MCF 10A (cell line): Measurements from ENCODE around the gene MGAT2. TPM values are rescaled to one million over a fixed set of nuclear protein-coding genes. Genes with fewer than 3 reads are reported as not detected.
A peak's percentile ranks its signal among the peaks of the same experiment; 100 is the strongest.

Source experiments
- BruUV-seq: library from RNA; stranded (reverse); fragments of 400-500 nt; replicated peaks from 2 replicates; lab custom pipeline; 2021; lab: Mats Ljungman, UMichigan
- CTCF ChIA-PET: fragments of 300-600 bp; sonication (Branson Sonifier 250); formaldehyde crosslinking; extraction: SDS; loops from one replicate; lab custom pipeline; 2021; ENCODE audit warnings: antibody characterized with exemption, inconsistent platforms; lab: Yijun Ruan, JAX
- POLR2A ChIA-PET: fragments of 300-600, 350-650 bp; sonication (Branson Sonifier 250); formaldehyde crosslinking; extraction: SDS; loops from one replicate; lab custom pipeline; 2020; ENCODE audit warnings: antibody characterized with exemption, inconsistent platforms; lab: Yijun Ruan, JAX
- DNase-seq: peaks from one replicate; pipeline ENCODE4 v3.0.0-alpha.2; 2018; ENCODE audit not compliant: unreplicated experiment
- H3K27ac Mint-ChIP-seq: one replicate; pipeline ENCODE4 v1.8.0; 2022; ENCODE audit warnings: mild to moderate bottlenecking, low read depth, mixed read lengths; ENCODE audit not compliant: unreplicated experiment
- H3K27me3 Mint-ChIP-seq: one replicate; pipeline ENCODE4 v1.8.0; 2022; ENCODE audit warnings: mixed read lengths; ENCODE audit not compliant: insufficient read depth, unreplicated experiment
- H3K36me3 Mint-ChIP-seq: one replicate; pipeline ENCODE4 v1.8.0; 2022; ENCODE audit warnings: mild to moderate bottlenecking, moderate library complexity, mixed read lengths; ENCODE audit not compliant: insufficient read depth, unreplicated experiment
- H3K4me1 Mint-ChIP-seq: one replicate; pipeline ENCODE4 v1.8.0; 2022; ENCODE audit warnings: mixed read lengths; ENCODE audit not compliant: insufficient read depth, unreplicated experiment
- H3K4me3 Mint-ChIP-seq: one replicate; pipeline ENCODE4 v1.8.0; 2022; ENCODE audit warnings: mild to moderate bottlenecking, moderate library complexity, mixed read lengths; ENCODE audit not compliant: unreplicated experiment
- H3K9me3 Mint-ChIP-seq: one replicate; pipeline ENCODE4 v1.8.0; 2022; ENCODE audit warnings: mixed read lengths; ENCODE audit not compliant: unreplicated experiment
- CTCF ChIP-seq: fragments of 200-600 bp; IDR thresholded peaks from one replicate; pipeline ENCODE4 v1.8.0; 2022; ENCODE audit warnings: antibody characterized with exemption, mild to moderate bottlenecking; ENCODE audit not compliant: unreplicated experiment
- intact Hi-C: fragments of 100-400 bp; cut with micrococcal nuclease; formaldehyde crosslinking; loops from 2 replicates; pipeline ENCODE4 v1.14.1; 2022
- total RNA-seq: library from RNA; stranded (reverse); gene quantifications from 2 replicates; pipeline ENCODE4 v1.2.3, GENCODE V29; 2022

Gene MGAT2
- total RNA-seq, 1 experiment from 2014 or later = 43.8 TPM

- POLR2A ChIA-PET = interaction anchor here (0.6 to 8.1 kb wide), 10 partner anchors 9 to 689 kb away, joined by 3 to 280 read pairs (median 6); partner anchors contain the start of genes DNAAF2, KLHDC2, LRR1 and RPS29
- H3K4me3 Mint-ChIP-seq = peak overlapping the region; percentile 48
- peak; percentile 62 for DNase-seq
- H3K27ac Mint-ChIP-seq = peak overlapping the region; percentile 67
- no peak for TF ChIP-seq CTCF
- intact Hi-C loops = loop anchor here (1.0 to 5.0 kb wide), 2 partner anchors 9 to 162 kb away; no protein-coding TSS in a partner anchor
- CTCF ChIA-PET = interaction anchor here (0.6 to 0.9 kb wide), 4 partner anchors 8 to 237 kb away, joined by 3 to 5 read pairs (median 4); no protein-coding TSS in a partner anchor
- H3K27me3 Mint-ChIP-seq = no peaks in the 10 kb centered on the region
- BruUV-seq = no TSS peak
- H3K36me3 Mint-ChIP-seq = peaks cover 63% of the 10 kb centered on the region
- H3K9me3 Mint-ChIP-seq = no peaks in the 10 kb centered on the region
- H3K4me1 Mint-ChIP-seq = peaks cover 9% of the 10 kb centered on the region
These were observed 3.6 kb downstream of the MGAT2 start for GRCh38 chr14:49623941-49624839.

DNA sequence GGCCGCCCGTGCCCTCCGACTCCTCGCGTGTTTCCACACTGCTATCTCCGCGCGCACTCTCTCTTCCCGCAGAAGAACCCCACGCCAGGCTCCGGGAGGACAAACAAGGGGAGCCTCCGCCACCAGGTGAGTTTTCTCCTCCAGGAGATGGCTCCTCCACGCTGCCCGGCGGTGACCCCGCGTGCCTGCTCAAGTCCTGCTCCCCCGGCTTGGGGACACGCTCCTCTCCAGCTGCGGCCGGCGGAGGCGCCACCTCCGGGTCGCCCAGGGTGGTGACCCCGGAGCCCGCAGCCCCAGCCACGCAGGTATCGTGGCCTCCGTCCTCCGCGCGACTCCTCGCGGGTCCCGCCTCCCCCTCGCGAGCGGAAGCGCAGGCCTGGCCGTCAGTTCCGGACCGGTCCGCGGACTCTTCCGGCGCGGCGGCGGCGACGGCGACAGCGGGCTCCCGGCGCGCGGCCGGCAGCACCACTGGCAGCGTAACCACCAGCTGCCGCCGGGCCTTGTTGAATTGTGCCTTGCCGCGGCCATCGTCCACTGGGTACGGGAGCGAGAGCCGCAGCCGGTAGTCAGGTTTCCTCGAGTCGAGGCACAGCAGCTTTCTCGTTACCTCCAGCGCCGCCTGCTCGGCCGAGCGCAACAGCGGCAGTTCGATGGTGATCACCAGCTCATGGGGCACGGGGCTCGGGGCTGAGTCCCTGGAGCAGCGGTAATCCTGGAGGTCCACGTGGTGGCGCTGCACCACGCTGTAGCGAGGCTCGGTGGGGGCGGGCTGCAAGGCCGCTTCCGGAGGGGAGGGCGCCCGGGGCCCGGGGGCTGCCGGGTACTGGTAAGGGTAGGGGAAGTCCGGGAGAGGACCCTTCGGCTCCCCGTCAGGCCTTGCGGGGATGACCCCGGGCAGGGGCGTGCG is 13.3 kb downstream of the MGAT2 start:
- peak overlapping the region; percentile 95 for H3K4me3 Mint-ChIP-seq
- BruUV-seq = no TSS peak
- H3K27ac Mint-ChIP-seq = peak overlapping the region; percentile 99
- ChIA-PET POLR2A (interaction anchor here (0.6 to 9.1 kb wide), 31 partner anchors 11 to 1918 kb away, joined by 3 to 280 read pairs (median 4); partner anchors contain the start of genes KLHDC1, KLHDC2, LRR1 and MGAT2), CTCF (interaction anchor here (0.6 to 2.5 kb wide), 23 partner anchors 11 to 1508 kb away, joined by 3 to 42 read pairs (median 4); partner anchors contain the start of genes KLHDC2, MGAT2, NEMF and RPL36AL)
- peak; percentile 83 for TF ChIP-seq CTCF
- H3K4me1 Mint-ChIP-seq = peaks cover 14% of the 10 kb centered on the region
- H3K36me3 Mint-ChIP-seq = peaks cover 34% of the 10 kb centered on the region
- H3K9me3 Mint-ChIP-seq = no peaks in the 10 kb centered on the region
- no peaks in the 10 kb centered on the region for H3K27me3 Mint-ChIP-seq
- intact Hi-C loops = loop anchor here (1.0 to 5.0 kb wide), 5 partner anchors 10 to 898 kb away; partner anchors contain the start of genes LRR1 and MAP4K5
- DNase-seq = peak; percentile 92

- intact Hi-C loops = loop anchor here (1.0 to 5.0 kb wide), 3 partner anchors 135 to 898 kb away; partner anchors contain the start of gene MAP4K5
- Mint-ChIP-seq H3K4me3 (peak within 1 kb of the TSS; percentile 95), H3K27me3 (no peaks in the 10 kb centered on the region), H3K36me3 (peaks cover 34% of the 10 kb centered on the region), H3K4me1 (peaks cover 16% of the 10 kb centered on the region), H3K9me3 (no peaks in the 10 kb centered on the region), H3K27ac (peak within 1 kb of the TSS; percentile 99)
- TSS peak; percentile 18 for BruUV-seq
- DNase-seq = peak; percentile 66
- no peak for TF ChIP-seq CTCF
- ChIA-PET CTCF (interaction anchor here (0.5 to 2.5 kb wide), 21 partner anchors 10 to 1509 kb away, joined by 3 to 42 read pairs (median 4); partner anchors contain the start of genes KLHDC2 and NEMF), POLR2A (interaction anchor here (0.6 to 9.1 kb wide), 28 partner anchors 12 to 1917 kb away, joined by 3 to 280 read pairs (median 4); partner anchors contain the start of genes KLHDC1, KLHDC2, LRR1 and MGAT2)
These were observed 14.1 kb downstream of the MGAT2 start, which contains the start of gene DNAAF2 for GRCh38 chr14:49634547-49635334. TSS of gene DNAAF2 (minus strand) at chr14:49635244. CDS start at chr14:49635149, 95 bp downstream.
